HepG2 (cell line): Measurements from ENCODE around the gene CAB39. TPM values are rescaled to one million over a fixed set of nuclear protein-coding genes. Genes with fewer than 3 reads are reported as not detected.

Experiments used
- MAFG ChIP-seq: sonication (generic); formaldehyde crosslinking; IDR thresholded peaks from 2 replicates; pipeline ENCODE4 v1.5.1; 2020; ENCODE audit warnings: mild to moderate bottlenecking, missing genetic modification reagents
- REST ChIP-seq, 2 experiments: IDR thresholded peaks; 2 replicates each; pipeline ENCODE4 v1.6.1; 2011 to 2012; ENCODE audit warnings: low read length in 2 of 2, borderline replicate concordance in 1 of 2, low read depth in 1 of 2, mild to moderate bottlenecking in 1 of 2, moderate library complexity in 1 of 2
- ZBTB34 ChIP-seq: sonication (generic); formaldehyde crosslinking; IDR thresholded peaks from 2 replicates; pipeline ENCODE4 v1.8.0; 2022; ENCODE audit warnings: mild to moderate bottlenecking, missing genetic modification reagents
- ZNF510 ChIP-seq: sonication (generic); formaldehyde crosslinking; IDR thresholded peaks from 2 replicates; pipeline ENCODE4 v1.4.0; 2020; ENCODE audit warnings: low read depth, mild to moderate bottlenecking, missing genetic modification reagents
- polyA plus RNA-seq, 8 experiments: library from polyadenylated mRNA; depleted of rRNA in 3 of 8; stranded (reverse) in 7 of 8; unstranded in 1 of 8; fragments of >200 nt; fragmentation: Illumina TruSeq in 4 of 8; extraction: Trizol in 4 of 8; gene quantifications; 2 replicates each; pipeline versions ENCODE4 v1.2.1 to v1.2.3, GENCODE V29; 2011 to 2016; ENCODE audit warnings: low read depth in 4 of 8, missing spikeins in 1 of 8, mixed read lengths in 1 of 8; ENCODE audit not compliant: insufficient read depth in 1 of 8
- total RNA-seq, 5 experiments: library from RNA; depleted of rRNA; stranded (reverse); fragments of >200 nt; fragmentation: Illumina TruSeq; extraction: Trizol; gene quantifications; 2 replicates each; pipeline ENCODE4 v1.2.3, GENCODE V29; 2016; ENCODE audit warnings: low read depth in 1 of 5
- TF ChIP-seq, protein P1 (sequence below): sonication (generic); formaldehyde crosslinking; IDR thresholded peaks from 2 replicates; pipeline ENCODE4 v1.5.1; 2020; ENCODE audit warnings: mild to moderate bottlenecking, moderate library complexity, missing genetic modification reagents
- TF ChIP-seq, protein P2 (sequence below): sonication (generic); formaldehyde crosslinking; IDR thresholded peaks from 2 replicates; pipeline ENCODE4 v1.9.0; 2021; ENCODE audit warnings: missing genetic modification reagents, borderline replicate concordance
- TF ChIP-seq, protein P3 (sequence below), 2 experiments: fragments of 450-650 bp in 1 of 2; sonication (generic) in 1 of 2; formaldehyde crosslinking in 1 of 2; IDR thresholded peaks; 2 replicates each; pipeline versions ENCODE4 v1.6.1 to v1.8.0; 2016 to 2022; ENCODE audit warnings: antibody characterized with exemption in 1 of 2, mild to moderate bottlenecking in 1 of 2, missing genetic modification reagents in 1 of 2

The CAB39 gene
- total and polyA plus RNA-seq, 2 of the 13 experiments (the other 11 are each of a cell fraction or from before 2014, with no cell fraction given) = 19.3 to 45.3 TPM

GRCh38 chr2:230864605-230865306 lies 152.1 kb downstream of the CAB39 start, which contains the start of gene ITM2C (continued):
- TF ChIP-seq MAFG (0 out of 2 replicates have a peak, but pooled peaks have one; percentile 22), ZBTB34 (CRISPR knock-in tag) (no peak), ZNF510 (CRISPR knock-in tag) (no peak), REST (IDR thresholded peaks at IDR 0.05; ENCODE audit: borderline replicate concordance in 1 of 2, low read depth in 1 of 2, low read length in 2 of 2) (peak in 1 of 2 experiments; percentile 22; a peak in 1 of 4 replicates)
- TF ChIP-seq, protein P1, sequence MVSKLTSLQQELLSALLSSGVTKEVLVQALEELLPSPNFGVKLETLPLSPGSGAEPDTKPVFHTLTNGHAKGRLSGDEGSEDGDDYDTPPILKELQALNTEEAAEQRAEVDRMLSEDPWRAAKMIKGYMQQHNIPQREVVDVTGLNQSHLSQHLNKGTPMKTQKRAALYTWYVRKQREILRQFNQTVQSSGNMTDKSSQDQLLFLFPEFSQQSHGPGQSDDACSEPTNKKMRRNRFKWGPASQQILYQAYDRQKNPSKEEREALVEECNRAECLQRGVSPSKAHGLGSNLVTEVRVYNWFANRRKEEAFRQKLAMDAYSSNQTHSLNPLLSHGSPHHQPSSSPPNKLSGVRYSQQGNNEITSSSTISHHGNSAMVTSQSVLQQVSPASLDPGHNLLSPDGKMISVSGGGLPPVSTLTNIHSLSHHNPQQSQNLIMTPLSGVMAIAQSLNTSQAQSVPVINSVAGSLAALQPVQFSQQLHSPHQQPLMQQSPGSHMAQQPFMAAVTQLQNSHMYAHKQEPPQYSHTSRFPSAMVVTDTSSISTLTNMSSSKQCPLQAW (CRISPR knock-in tag) = no peak
- TF ChIP-seq, protein P2, sequence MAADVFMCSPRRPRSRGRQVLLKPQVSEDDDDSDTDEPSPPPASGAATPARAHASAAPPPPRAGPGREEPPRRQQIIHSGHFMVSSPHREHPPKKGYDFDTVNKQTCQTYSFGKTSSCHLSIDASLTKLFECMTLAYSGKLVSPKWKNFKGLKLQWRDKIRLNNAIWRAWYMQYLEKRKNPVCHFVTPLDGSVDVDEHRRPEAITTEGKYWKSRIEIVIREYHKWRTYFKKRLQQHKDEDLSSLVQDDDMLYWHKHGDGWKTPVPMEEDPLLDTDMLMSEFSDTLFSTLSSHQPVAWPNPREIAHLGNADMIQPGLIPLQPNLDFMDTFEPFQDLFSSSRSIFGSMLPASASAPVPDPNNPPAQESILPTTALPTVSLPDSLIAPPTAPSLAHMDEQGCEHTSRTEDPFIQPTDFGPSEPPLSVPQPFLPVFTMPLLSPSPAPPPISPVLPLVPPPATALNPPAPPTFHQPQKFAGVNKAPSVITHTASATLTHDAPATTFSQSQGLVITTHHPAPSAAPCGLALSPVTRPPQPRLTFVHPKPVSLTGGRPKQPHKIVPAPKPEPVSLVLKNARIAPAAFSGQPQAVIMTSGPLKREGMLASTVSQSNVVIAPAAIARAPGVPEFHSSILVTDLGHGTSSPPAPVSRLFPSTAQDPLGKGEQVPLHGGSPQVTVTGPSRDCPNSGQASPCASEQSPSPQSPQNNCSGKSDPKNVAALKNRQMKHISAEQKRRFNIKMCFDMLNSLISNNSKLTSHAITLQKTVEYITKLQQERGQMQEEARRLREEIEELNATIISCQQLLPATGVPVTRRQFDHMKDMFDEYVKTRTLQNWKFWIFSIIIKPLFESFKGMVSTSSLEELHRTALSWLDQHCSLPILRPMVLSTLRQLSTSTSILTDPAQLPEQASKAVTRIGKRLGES (CRISPR knock-in tag) = no peak
- TF ChIP-seq, protein P3, sequence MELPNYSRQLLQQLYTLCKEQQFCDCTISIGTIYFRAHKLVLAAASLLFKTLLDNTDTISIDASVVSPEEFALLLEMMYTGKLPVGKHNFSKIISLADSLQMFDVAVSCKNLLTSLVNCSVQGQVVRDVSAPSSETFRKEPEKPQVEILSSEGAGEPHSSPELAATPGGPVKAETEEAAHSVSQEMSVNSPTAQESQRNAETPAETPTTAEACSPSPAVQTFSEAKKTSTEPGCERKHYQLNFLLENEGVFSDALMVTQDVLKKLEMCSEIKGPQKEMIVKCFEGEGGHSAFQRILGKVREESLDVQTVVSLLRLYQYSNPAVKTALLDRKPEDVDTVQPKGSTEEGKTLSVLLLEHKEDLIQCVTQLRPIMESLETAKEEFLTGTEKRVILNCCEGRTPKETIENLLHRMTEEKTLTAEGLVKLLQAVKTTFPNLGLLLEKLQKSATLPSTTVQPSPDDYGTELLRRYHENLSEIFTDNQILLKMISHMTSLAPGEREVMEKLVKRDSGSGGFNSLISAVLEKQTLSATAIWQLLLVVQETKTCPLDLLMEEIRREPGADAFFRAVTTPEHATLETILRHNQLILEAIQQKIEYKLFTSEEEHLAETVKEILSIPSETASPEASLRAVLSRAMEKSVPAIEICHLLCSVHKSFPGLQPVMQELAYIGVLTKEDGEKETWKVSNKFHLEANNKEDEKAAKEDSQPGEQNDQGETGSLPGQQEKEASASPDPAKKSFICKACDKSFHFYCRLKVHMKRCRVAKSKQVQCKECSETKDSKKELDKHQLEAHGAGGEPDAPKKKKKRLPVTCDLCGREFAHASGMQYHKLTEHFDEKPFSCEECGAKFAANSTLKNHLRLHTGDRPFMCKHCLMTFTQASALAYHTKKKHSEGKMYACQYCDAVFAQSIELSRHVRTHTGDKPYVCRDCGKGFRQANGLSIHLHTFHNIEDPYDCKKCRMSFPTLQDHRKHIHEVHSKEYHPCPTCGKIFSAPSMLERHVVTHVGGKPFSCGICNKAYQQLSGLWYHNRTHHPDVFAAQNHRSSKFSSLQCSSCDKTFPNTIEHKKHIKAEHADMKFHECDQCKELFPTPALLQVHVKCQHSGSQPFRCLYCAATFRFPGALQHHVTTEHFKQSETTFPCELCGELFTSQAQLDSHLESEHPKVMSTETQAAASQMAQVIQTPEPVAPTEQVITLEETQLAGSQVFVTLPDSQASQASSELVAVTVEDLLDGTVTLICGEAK (IDR thresholded peaks at IDR 0.05) = no peak
- TF ChIP-seq, protein P3 (CRISPR knock-in tag; IDR thresholded peaks at IDR 0.05) = peak; percentile 58
